Measurements from ENCODE around the gene PTGIR.

DNA sequence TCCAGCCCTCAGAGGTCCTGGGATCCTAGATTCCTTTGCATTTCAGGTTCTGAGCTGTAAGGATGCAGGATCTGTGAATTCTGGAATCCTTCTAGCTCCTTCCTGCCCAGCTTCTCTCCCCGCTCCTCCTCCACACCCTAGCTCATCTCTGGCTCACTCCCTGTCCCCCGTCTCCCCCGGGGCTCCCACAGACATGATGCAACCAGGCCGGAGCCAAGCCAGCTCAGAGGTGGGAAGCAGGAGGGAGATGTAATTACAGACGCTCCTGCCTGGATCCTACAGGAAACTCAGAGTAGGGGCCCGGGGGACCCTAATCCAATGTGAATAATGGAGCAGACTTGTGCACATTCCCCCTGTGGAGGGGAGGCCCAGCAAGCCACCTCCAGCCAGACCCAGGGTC, 6.6 kb upstream of the PTGIR start:
- TF ChIP-seq, protein P1, sequence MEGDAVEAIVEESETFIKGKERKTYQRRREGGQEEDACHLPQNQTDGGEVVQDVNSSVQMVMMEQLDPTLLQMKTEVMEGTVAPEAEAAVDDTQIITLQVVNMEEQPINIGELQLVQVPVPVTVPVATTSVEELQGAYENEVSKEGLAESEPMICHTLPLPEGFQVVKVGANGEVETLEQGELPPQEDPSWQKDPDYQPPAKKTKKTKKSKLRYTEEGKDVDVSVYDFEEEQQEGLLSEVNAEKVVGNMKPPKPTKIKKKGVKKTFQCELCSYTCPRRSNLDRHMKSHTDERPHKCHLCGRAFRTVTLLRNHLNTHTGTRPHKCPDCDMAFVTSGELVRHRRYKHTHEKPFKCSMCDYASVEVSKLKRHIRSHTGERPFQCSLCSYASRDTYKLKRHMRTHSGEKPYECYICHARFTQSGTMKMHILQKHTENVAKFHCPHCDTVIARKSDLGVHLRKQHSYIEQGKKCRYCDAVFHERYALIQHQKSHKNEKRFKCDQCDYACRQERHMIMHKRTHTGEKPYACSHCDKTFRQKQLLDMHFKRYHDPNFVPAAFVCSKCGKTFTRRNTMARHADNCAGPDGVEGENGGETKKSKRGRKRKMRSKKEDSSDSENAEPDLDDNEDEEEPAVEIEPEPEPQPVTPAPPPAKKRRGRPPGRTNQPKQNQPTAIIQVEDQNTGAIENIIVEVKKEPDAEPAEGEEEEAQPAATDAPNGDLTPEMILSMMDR (IDR thresholded peaks at IDR 0.05; ENCODE audit: low read depth, low read length): no peak
- no peak for TF ChIP-seq EZH2phosphoT487 (IDR thresholded peaks at IDR 0.05; ENCODE audit: low read depth)

Measured in OCI-LY3 (cell line).